VCaP (cell line): Measurements from ENCODE around the gene TLR2.
A peak's percentile ranks its signal among the peaks of the same experiment; 100 is the strongest.

Source experiments
- H3K27ac ChIP-seq: fragments of 450-650 bp; 2 replicates; pipeline ENCODE4 v1.5.1; 2017
- CTCF ChIP-seq: fragments of 450-650 bp; conservative IDR thresholded peaks from 2 replicates; pipeline ENCODE4 v1.5.1; 2017; ENCODE audit warnings: mild to moderate bottlenecking, moderate library complexity

The TLR2 gene

GRCh38 chr4:153750197-153750817 lies 66.2 kb downstream of the TLR2 start:
- TF ChIP-seq CTCF, result peak; percentile 67
- no peak overlapping the region for H3K27ac ChIP-seq

- no peak for TF ChIP-seq CTCF
Observed at GRCh38 chr4:153755186-153755585, 71.1 kb downstream of the TLR2 start.

More at GRCh38 chr4:153755186-153755585, 71.1 kb downstream of the TLR2 start:
- H3K27ac ChIP-seq, result no peak overlapping the region
